ENCODE results near the gene SLC51A.

The SLC51A gene

GRCh38 chr3:196210673-196211556, 5.4 kb upstream of the SLC51A start, which contains the start of gene ZDHHC19:
Gene ZDHHC19, minus strand, starts transcription at chr3:196211400. Its CDS starts 85 bp downstream, at chr3:196211315.
- in situ Hi-C loops (cut with MboI; ENCODE audit: low sequenced_read_pairs), result no loop called here

GRCh38 chr3:196214783-196215441, 1.4 kb upstream of the SLC51A start:
- in situ Hi-C loops (cut with MboI; ENCODE audit: low sequenced_read_pairs), result no loop called here

GRCh38 chr3:196215493-196216020, 777 bp upstream of the SLC51A start:
- in situ Hi-C loops (cut with MboI; ENCODE audit: low sequenced_read_pairs), result no loop called here

- in situ Hi-C loops (cut with MboI; ENCODE audit: low sequenced_read_pairs), result no loop called here
Observed at GRCh38 chr3:196216681-196217211, 412 bp downstream of the SLC51A start.

- in situ Hi-C loops (cut with MboI; ENCODE audit: low sequenced_read_pairs), result no loop called here
Observed at GRCh38 chr3:196217307-196218154, 1.2 kb downstream of the SLC51A start.

- in situ Hi-C loops (cut with MboI; ENCODE audit: low sequenced_read_pairs), result no loop called here
Observed at GRCh38 chr3:196218155-196218712, 1.9 kb downstream of the SLC51A start.

- in situ Hi-C loops (cut with MboI; ENCODE audit: low sequenced_read_pairs), result no loop called here
Observed at GRCh38 chr3:196219194-196219969, 3.0 kb downstream of the SLC51A start.

- in situ Hi-C loops (cut with MboI; ENCODE audit: low sequenced_read_pairs), result no loop called here
Observed at GRCh38 chr3:196219970-196220311, 3.6 kb downstream of the SLC51A start.

GRCh38 chr3:196220587-196220986, 4.3 kb downstream of the SLC51A start:
- in situ Hi-C loops (cut with MboI; ENCODE audit: low sequenced_read_pairs), result no loop called here

- in situ Hi-C loops (cut with MboI; ENCODE audit: low sequenced_read_pairs), result no loop called here
Observed at GRCh38 chr3:196220991-196221390, 4.7 kb downstream of the SLC51A start.

GRCh38 chr3:196222876-196223595, 6.7 kb downstream of the SLC51A start:
- in situ Hi-C loops (cut with MboI; ENCODE audit: low sequenced_read_pairs), result no loop called here

- in situ Hi-C loops (cut with MboI; ENCODE audit: low sequenced_read_pairs), result no loop called here
Observed at GRCh38 chr3:196225086-196225485, 8.8 kb downstream of the SLC51A start.

GRCh38 chr3:196225763-196226364, 9.5 kb downstream of the SLC51A start:
- in situ Hi-C loops (cut with MboI; ENCODE audit: low sequenced_read_pairs), result no loop called here

- in situ Hi-C loops (cut with MboI; ENCODE audit: low sequenced_read_pairs), result no loop called here
Observed at GRCh38 chr3:196227121-196227561, 10.8 kb downstream of the SLC51A start.

GRCh38 chr3:196227629-196228493, 11.5 kb downstream of the SLC51A start:
- in situ Hi-C loops (cut with MboI; ENCODE audit: low sequenced_read_pairs), result no loop called here

GRCh38 chr3:196232154-196232881, 16.0 kb downstream of the SLC51A start:
- in situ Hi-C loops (cut with MboI; ENCODE audit: low sequenced_read_pairs), result no loop called here

- in situ Hi-C loops (cut with MboI; ENCODE audit: low sequenced_read_pairs), result no loop called here
Observed at GRCh38 chr3:196232882-196233251, 16.5 kb downstream of the SLC51A start.
